HG03558 (cell line): ENCODE measurements around the gene PCBP3.

Source experiments
- ATAC-seq: cut with Tn5 transposase; IDR thresholded peaks from one replicate; pipeline ENCODE4 v1.9.1; 2021; ENCODE audit warnings: moderate number of reproducible peaks; ENCODE audit not compliant: unreplicated experiment; ENCODE audit errors: extremely low read depth

Gene PCBP3

DNA sequence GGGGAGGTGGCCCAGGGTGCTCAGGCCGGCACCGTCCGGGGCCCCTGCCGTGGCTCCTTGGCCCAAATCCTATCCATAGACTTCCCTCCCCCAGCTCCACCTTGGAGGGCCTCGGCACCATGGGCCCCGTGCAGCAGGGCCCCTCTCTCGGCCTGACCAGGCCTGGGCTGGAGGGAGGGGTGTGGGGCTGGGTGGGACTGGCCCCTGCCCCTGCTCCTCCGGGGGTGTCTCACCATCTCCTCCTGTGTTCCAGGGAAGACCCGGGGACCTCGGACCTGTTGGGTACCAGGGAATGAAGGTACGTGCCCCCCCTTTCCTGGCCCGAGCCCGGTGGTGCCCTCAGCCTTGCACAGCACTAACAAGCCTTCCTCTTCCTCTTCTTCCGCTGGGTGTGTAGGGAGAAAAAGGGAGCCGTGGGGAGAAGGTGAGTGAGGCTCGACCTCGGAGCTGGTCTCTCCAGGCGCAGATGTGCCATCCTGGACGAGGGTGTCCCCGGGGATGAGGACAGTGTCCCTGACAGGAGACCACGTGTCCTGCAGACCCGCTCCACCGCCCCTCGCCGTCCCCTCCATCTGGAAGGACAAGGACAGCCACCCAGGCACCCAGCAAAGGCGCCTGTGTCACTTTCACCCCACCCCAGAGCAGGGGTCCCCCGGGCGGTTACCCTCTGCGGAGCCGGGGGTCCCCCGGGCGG, 346.0 kb downstream of the PCBP3 start:
- ATAC-seq = no peak

DNA sequence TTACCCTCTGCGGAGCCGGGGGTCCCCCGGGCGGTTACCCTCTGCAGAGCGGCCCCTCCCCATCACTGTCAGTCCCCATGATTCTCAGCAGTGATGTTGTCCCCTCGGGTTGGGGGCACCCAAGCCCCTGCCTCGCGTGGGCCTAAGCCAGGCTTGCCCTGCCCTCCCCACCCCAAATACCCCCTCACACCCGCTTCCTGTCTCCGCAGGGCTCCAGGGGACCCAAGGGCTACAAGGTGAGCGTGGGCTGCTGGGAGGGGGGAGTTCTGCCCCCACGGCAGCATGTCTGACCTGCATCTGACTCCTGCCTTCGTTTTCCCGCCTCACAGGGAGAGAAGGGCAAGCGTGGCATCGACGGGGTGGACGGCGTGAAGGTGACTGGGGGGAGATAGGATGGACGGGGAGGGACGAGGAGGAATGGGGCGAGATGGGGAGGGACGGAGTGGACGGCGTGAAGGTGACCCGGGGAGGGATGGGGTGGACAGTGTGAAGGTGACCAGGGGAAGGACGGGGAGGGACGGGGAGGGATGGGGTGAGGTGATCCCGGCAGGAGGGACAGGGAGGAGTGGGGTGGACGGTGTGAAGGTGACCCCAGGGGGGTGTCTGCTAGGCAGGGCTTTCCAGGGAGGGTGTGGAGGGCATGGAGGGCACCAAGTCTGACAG, 346.7 kb downstream of the PCBP3 start:
- ATAC-seq = no peak

DNA sequence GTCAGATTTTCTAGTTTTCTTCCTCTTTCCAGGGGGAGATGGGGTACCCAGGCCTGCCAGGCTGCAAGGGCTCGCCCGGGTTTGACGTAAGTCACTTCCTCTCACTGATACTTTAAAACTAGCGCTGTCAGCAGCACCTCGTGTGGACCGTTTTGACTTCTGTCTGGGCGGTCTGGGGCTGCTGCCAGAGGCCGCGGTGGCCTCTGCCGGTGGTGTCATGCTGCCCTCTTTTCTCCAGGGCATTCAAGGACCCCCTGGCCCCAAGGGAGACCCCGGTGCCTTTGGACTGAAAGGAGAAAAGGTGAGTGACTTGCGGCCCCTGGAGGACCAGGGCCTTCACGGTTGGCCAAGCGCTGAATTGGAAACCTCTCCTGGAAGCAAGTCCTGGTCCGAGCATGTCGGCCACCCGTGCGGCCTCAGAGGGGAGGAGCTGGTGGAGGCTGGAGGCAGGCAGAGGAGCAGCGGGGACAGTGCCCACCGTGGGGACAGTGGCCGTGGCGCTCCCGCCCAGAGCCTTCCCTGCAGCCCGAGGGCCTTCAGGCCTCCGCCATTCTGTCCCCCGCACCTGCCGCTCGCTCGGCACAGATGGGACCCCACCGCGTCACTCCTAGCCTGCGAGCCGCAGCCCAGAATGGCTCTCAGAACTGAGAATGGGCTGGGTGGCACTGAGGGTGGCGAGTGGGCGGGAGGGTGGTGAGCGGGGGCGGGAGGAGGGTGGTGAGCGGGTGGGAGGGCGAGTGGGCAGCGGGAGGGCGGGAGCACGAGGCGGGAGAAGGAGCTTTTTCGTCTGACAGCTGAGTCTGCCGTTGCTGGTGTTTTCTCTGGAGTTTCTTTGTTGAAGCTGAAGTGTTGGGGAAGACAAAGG, 347.4 kb downstream of the PCBP3 start:
- no peak for ATAC-seq

DNA sequence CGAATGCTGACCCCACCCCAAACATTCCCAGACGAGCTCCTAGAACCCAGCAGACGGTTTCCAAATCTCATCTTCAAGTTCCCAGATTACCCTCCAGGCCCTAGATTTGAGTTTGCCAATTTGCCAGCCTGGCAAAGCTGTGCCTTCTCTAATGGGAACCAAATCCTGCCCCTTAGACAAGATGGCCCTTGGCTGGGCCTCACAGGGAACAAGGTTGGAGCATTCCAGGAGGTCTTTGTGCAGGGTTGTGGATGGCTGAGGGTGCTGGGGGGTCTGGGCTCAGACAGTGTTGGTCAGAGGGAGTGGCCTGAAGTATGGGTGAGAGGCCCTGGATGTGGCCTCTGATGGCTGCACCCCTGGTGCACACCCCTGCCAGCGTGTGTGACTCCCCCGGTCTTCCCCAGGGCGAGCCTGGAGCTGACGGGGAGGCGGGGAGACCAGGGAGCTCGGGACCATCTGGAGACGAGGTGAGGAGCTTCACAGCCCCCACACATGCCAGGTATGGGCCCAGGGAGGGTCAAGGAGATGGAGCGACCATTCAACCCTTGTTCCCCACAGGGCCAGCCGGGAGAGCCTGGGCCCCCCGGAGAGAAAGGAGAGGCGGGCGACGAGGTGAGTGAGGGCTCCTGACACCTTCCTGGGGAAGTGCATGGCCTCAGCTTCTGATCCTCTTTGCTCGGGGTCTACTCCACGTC, 348.2 kb downstream of the PCBP3 start:
- no peak for ATAC-seq
